CD4-positive, alpha-beta T cell treated with Interferon gamma for 1 hour (primary cell): ENCODE measurements around the gene RP9.

Source experiments
- DNase-seq: peaks from one replicate; pipeline ENCODE4 v3.0.0-alpha.2; 2020

The RP9 gene, protein sequence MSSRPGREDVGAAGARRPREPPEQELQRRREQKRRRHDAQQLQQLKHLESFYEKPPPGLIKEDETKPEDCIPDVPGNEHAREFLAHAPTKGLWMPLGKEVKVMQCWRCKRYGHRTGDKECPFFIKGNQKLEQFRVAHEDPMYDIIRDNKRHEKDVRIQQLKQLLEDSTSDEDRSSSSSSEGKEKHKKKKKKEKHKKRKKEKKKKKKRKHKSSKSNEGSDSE

DNA sequence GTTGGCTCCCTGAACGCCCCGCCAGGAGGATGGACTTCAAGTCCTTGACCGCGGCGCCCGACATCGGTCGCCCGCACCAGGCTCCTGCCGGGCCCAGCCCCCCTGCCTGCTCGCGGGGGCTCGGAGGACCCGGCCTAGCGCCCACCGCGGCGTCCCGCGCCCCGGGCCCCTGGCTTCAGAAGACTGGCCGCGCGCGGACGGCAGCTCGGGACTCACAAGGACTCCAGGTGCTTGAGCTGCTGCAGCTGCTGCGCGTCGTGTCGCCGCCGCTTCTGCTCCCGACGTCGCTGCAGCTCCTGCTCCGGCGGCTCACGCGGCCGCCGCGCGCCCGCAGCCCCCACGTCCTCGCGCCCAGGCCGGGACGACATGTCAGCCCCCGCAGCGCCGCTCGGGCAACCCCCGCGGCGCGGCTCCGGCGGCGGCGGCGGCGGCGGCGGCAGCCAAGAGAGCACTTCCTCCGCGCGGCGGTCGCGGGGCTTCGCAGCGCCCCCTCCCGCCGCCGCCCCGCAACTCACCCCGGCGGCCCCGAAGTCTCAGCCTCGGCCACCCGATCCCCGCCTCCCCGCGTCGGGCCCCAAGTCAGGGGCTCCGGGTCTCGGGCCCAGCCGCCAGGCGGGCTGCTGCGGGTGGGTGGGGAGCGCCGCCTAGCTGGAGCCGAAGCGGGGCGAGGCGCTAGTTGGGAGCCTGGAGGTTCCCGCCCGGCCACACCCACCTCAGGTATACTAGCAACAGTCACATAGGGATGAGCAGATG lies at the start of gene RP9:
RP9 (minus strand) TSS at position 400 of the 753 bp plus-strand sequence; CDS start at position 368, 32 bp downstream.
- DNase-seq: peak; percentile 78

DNA sequence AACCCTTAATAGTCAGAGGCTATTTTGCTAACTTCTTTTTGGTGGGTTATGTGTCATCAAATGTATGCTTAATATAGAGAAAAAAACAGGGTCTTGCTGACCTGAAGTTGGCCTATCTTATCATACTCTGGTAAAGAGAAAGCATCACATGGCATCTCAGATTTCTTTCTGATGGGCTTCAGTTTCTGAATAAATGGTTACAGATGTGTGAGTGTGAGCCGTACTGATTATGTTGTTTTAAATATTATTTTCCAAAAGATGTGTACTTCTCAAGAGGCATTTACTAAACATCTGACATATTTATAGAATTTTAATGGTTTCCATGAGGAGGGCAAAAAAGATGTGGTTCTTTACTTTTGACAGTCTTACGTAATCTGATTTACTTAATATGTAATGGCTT lies 48.6 kb upstream of the RP9 start:
- DNase-seq: no peak

DNA sequence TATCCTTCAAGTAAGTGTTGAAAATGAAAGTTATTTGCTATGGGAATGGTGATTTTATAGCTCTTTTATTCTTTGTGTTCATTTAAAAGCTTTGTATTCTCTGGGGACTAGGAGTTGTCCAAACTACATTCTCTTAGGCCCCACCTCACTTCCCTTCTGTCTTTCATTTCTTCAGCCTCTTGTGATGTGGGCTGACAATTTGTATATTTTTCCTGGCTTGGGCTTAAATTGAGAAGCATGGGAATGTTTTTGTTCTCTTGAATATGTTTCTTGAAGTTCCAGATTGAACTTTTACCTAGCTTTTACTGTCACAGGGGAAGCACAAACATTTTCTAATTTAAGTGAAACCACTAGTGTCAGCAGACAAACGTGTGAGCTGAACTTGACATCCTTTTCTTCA lies 48.1 kb upstream of the RP9 start:
- no peak for DNase-seq

DNA sequence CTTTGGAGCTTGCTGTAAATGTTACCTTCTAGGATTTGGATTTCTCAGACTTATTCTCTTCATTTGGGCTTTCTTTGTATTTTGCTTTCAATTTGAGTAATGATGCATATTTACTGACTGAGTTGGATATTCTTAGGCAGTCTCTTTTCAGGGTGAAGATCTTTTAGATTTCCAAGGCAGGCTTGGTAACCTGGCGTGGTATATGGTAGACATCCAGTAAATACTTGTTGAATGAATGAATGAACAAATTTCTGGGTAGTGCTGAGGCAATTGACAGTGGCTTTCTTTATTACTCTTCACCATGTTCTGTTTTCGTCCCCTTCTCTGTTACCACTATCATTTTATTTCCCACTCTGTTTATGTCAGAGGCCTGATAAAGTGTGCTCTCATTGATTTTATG lies 47.2 kb upstream of the RP9 start:
- no peak for DNase-seq

DNA sequence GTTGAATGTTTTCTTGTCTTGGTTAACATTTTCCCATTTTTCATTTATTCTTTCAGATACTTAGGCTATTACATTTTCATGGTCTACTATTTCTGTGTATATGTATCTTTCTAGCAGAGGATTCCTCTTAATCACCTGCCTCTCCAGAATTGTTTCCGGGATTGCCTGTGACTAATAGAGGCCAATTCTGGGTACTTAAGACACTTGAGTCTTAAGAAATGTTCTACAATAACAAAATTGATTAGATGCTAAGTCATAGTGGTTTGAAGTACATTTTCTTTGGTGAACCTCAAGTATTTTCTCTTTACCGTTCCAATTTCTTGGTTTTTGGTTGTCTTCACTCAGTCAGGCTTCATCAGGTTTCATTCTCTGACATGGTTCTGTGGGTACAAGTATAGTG lies 46.6 kb upstream of the RP9 start:
- no peak for DNase-seq

DNA sequence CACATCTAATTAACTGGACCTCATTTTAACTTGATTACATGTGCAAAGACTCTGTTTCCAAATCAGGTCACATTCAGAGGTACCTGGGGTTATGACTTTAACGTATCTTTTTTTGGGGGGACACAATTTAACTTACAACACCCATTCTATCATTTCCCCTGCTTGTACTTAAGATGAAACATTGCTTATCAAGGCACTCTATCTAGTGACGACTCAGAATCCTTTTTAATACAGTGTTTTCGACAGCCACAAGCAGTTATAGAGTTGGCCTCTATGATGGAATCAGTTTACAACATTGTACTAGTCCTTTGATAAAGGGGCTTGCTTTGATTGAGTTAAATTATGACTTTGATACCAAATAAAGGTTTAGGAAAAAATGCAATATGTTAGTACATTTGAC lies 42.9 kb upstream of the RP9 start:
- DNase-seq: no peak

DNA sequence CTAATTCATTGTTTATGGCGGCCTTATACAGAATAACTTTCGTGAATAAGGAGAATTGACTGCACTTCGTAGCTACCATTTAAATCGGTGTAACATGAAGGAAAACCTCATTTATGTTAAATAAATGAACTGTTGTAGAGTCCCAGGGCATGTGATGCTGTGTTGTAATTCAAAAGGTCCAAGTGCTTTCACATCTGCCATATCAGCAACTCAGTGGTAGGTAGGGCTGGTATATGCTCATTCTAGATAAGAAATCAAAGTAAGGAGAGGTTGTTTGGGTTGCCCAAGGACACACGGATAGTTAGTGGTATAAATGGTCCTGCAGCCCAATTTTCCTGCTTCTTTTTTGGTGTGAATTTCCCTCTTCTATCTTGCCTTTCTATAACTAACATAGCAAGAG lies 36.0 kb upstream of the RP9 start:
- no peak for DNase-seq

DNA sequence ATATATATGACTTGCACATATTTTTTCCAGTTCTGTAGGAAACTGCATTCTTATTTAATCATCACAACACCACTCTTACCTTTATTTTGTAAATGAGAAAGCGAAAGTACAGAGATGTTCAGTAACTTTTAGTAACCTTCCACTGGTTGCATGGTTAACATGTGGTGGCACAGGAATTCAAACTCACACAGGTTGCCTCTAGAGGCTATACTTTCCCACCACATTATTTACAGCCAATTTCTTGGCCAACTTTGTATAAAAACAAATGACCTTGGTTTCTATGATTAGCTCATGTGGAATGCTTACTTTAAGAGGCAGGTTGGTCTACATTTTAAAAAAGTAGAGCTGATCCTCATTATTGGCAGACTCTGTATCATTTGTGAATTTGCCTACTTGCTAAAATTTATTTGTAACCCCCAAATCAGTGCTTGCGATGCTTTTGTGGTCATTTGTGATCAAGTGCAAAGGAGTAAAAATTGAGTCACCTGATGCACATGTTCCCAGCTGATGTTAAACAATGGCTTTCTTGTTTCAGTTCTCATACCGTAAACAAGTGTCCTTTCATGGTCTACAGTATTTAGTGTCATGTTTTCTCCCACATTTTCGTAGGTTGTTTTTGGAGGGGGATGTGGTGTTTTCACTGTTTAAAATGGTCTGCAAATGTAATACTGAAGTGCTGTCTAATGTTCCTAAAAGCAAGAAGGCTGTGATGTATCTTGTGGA lies 35.0 kb upstream of the RP9 start:
- no peak for DNase-seq

DNA sequence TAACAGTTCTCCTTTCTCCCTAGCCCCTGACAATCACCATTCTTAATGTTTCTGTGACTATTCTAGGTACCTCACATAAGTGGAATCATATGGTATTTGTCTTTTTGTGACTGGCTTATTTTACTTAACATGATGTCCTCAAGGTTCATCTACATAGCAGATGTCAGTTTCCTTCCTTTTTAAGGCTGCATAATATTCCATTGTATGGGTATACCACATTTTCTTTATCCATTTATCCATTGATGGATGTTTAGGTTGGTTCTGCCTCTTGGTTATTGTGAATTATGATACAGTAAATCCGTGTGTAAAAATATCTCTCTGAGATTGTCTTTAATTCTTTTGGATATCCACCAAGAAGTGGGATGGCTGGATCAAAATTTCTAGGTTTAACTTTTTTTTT lies 33.4 kb upstream of the RP9 start:
- DNase-seq: no peak

DNA sequence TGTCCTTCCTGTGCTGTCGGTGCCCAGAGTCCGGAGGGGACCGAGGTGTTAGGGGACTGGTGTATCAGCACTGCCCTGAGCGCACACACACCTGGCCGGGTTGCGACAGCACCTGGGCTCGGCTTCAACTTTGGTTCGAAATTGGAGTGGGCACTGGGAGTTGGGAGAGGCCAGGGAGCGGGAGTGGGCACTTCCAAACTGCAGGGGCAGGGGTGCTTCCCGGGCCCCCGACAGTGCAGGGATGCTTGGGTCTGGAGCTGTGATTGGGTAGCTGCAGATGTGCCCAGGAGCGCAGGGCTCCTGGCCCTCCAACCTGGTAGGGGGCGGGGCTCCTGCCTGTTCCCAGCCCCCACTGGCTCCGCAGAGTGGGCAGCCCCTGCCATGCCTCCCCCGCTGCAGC lies 27.9 kb upstream of the RP9 start:
- no peak for DNase-seq

DNA sequence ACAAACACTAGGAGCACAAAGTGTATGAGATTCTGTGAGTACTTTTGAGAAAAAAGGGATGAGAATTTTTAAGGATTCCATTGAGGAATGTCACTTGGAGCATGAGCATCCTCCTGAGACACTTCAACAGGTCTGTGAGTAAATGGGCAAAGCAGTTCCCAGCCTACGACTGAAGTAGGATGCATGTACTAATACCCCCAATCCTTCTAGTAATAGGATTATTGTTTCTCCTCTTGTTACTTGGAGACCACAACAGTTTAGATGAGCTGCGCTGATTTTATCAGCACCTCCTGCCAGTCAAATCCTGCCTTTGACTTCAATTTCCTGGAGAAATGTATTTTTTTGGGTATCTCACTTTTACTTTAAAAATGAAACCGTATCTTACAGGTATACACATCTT lies 21.0 kb upstream of the RP9 start:
- no peak for DNase-seq

DNA sequence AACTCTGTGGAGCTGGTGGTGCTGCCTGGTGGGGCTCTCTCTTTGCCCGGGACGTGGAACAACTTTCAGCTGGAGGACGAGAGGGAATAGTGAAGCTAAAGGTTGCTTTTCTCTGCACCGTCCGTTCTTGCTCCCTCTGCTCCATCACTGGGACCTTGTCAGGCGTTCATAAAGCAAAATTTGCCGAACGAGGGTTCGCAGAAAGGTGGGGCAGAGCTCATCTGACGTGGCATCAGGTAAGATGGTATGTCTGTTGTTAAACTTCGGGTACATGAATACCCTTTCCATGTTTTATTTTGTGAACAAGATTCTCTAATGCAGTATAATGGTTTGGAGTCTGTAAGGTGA lies 20.6 kb upstream of the RP9 start:
- no peak for DNase-seq

DNA sequence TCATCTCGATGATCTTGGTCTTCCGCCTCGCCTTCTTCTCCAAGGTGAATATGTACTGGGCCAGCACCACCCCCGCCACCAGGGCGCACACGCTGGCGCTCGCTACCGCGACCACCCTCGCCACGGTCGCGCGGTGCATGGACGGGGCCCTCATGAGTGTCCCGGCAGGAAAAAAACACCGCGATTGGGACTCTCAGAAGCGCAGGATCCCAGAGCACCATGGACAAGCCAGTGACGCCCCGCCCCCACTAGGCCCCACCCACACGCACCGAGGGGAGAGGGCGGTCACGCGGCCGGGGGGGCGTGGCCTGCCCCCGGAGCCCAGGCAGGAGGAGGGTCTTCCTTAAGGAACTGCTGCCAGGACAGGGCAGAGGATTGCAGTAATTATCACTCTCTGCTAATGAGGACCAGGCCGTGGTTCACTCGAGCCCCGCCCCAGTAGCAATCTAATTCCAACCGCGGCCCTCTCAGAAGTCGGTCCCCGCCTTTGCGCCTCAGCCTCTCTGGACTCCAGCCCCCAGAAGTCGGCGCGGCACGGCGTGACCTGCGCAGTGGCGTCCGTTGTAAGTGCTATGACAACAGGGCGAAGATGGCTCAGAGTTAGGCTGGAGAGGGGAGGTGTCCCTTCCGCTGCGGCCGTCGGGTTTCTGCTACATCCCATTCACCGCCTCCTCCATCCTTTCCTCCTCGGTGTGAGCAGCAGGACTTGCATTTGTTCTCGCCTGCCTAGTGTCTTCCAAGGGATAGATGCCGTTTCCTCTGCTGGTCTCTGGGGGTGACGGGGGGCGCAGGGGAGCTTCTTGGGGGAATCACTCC lies 20.0 kb upstream of the RP9 start, which contains the start of gene BBS9:
BBS9 (plus strand) TSS at position 575 of the 816 bp plus-strand sequence. CDS start 16,689 bp downstream, outside the sequence.
- DNase-seq: peak; percentile 90

DNA sequence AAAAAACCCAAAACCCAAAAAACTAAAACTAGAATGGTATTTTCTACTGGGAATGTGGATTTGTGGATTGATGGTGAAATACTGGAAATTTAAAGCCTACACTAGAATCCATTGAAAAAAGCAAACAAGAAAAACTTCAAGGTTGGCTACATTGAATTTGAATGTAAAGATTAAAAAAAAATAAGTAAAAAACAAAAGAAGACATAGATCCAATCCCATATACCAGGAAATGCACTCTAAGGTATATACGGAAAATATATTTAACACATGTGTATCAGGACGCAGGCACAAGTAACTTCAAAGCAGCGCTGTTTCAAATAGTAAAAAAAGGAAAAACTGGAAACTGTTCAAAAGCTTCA lies 19.4 kb upstream of the RP9 start:
- DNase-seq: no peak

DNA sequence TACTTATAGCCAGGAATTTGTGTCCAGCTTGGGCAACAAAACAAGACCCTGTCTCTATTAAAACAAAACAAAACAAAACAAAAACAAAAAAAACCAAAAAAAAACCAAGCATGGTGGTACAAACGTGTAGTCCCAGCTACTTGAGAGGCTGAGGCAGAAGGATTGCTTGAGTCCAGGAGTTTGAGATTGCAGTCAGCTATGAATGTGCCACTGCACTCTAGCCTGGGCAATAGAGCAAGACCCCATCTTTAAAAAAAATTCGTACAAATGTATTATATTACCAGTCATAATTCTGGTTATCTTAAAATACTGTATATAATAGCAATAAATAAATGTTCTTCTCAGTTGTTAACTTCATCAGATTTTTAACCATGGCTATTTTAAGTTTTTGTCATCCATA lies 17.9 kb upstream of the RP9 start:
- no peak for DNase-seq

DNA sequence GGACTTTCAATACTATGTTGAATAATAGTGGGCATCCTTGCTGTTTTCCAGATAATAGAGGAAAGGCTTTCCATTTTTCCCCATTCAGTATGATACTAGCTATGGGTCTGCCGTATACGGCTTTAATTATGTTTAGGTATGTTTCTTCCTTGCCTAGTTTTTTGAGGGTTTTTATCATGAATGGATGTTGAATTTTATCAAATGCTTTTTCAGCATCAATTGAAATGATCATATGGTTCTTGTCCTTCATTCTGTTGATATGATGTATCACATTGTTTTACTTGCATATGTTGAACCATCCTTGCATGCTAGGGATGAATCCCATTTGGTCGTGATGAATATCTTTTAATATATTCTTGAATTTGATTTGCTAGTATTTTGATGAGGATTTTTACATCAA lies 9.2 kb upstream of the RP9 start:
- no peak for DNase-seq

DNA sequence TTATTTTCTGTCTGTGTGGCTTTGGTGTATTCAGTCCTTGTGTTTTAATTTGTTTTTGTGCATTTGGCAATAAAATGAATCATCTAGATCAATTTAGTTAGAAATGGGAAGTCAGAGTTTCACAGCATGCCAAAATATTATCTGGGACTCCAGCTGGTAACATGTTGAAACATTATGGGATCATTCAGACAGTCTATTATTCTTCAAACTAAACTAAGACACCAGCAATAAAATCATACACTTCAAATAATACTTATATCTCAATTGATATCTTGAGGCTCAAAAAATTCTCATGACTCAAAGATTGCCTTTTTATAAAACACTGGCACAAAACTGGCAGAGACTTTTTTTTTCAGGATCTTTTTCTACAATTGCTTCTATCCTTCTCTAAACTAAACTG lies 5.8 kb upstream of the RP9 start:
- DNase-seq: no peak

DNA sequence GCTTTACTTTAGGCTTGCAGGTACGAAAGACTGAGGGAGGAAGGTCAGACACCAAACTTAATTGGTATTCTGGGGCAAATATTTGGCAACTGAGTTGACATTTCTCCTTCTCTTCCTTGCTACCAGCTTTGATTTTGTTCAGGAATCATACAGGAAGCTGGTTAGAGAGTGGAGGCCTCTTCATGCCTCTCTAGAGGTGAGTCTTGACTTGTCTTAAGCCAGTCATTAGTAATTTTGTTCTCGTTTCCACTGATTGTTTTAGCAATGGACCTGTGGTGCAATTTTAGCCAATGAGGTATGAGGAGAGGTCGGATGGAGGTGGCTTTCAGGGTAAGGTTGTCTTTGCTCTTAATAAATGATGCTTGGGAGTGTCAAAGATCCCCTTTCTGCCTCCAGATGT lies 2.4 kb upstream of the RP9 start:
- DNase-seq: no peak

DNA sequence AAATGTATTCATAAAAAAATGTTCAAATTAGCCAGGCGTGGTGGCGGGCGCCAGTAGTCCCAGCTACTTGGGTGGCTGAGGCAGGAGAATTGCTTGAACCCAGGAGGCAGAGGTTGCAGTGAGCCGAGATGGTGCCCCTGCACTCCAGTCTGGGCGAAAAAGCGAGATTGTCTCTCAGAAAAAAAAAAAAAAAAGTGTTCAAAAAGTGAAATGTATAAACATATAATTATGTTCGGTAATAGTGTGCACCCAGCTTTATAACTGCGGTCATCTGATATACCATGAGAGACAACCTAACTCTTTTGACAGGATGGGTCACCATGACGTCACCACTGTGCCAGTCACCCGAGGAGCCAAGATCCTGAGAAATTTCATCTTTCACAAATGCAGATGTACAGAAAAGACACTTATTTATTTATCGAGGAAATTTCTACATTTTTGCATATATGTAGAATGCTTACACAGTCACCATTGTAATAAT lies 594 bp upstream of the RP9 start:
- DNase-seq: no peak

DNA sequence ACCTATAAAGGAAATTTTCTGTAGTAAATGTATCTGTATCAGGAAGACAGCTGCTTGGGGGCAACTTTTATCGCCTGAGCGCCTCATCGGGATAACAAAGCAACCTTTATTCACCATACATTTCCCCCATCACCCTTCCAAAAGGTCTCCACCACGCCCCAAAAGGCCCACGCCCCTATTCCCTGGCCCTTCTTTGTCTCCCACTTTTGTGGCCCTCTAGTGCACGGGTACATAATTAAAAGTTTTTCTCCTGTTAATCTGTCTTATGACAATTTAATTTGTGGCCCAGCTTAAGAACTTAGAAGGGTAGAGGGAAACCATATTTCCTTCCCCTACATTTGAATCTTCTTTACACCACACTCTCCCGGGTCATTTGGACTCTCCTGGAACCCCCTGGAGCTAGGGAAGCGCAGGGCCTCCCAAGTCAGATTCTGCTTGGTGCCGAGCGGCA lies 625 bp downstream of the RP9 start:
- DNase-seq: no peak

DNA sequence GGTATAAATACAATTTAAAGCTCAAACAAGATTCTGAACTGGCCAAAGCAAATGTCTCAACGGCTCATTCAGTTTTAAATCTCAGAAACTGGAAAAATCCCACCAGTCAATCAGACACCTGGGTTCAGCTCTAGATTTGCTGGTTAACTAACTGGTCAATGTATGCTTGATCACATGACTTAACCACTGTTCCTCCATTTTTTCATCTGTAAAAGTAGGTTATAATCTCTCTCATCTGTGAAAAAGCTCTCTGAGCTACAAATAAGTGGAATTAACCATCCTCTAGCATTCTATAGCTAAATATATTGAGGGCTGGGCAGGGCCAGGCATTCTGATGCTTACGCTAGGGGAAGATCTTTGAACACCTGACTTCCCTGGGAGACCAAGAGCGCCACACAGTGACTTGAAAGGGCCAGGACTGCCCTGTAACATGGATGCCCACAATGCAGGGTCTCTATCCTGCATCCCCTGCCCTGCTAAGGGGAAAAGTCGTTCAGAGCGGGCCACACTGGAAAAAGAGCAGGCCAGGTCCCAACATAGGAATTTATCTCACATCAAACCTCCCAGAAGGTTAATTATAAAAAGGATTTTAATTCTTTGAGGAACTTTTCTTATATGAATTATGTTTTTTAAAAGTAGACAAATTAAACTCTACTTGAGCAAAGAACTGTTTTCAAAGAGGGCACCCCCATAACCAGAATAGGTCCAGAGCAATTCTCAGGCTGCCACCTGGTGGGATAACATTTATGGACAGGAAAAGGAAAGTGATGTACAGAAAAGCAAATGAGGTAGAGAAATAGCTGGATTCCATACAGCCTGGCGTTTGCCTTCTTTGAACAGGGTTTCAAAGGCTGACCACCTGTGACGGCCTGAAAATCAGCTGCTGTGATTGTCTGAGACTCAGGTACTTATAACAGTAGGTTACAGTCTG lies 1.8 kb downstream of the RP9 start:
- peak; percentile 54 for DNase-seq

DNA sequence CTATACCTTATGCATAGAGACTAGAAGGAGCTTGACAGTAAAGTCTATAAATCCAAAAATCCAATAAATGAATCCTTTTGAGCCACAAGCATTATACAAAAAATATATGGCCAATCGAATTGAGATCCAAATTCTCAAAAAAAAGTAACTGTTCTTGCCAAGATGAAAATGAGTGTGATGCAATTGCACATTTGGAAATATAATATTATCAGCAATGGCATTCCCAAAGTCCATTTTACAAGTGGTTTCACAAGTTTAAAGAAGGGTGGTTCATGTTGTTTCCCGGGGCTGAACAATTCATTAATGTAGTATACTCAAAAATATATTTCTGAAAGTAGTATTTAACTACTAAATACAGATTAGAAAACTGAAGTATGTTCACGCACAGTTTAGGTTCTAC lies 7.3 kb downstream of the RP9 start:
- DNase-seq: no peak
